Stimulated activated CD8-positive, alpha-beta memory T cell treated with anti-CD3 and anti-CD28 coated beads, Interleukin-12 subunit alpha, Interleukin-12 subunit beta, amount 100 ng/mL, for 1 hour (primary cell): ENCODE data around the gene NDUFB1.

Source experiments
- DNase-seq: peaks from one replicate; pipeline ENCODE4 v3.0.0-alpha.2; 2020; ENCODE audit warnings: low read depth

The NDUFB1 gene

GRCh38 chr14:92093320-92093719 lies 28.2 kb downstream of the NDUFB1 start:
- no peak for DNase-seq

GRCh38 chr14:92088494-92088893 lies 33.0 kb downstream of the NDUFB1 start:
- DNase-seq = no peak

- no peak for DNase-seq
Observed at GRCh38 chr14:92074555-92074954, 47.0 kb downstream of the NDUFB1 start.
